H1 (cell line): ENCODE data around the gene ATAD3B. TPM values are rescaled to one million over a fixed set of nuclear protein-coding genes. Genes with fewer than 3 reads are reported as not detected.

Source experiments
- CTCF ChIA-PET: fragments of 300-600 bp; sonication (Branson Sonifier 250); formaldehyde crosslinking; loops from one replicate; lab custom pipeline; 2021; ENCODE audit not compliant: partially characterized antibody; lab: Charles Lee
- POLR2A ChIA-PET: fragments of 300-600 bp; sonication (Branson Sonifier 250); formaldehyde crosslinking; loops from one replicate; lab custom pipeline; 2021; ENCODE audit warnings: inconsistent platforms; ENCODE audit not compliant: partially characterized antibody; lab: Charles Lee
- DNase-seq, 2 experiments: peaks; one replicate each; pipeline versions ENCODE4 v3.0.0 to v3.0.0-alpha.2; 2010 to 2022; ENCODE audit warnings: low spot score in 2 of 2, low read depth in 1 of 2, mixed read lengths in 1 of 2
- FAIRE-seq: peaks from 2 replicates; lab custom pipeline; 2011; peaks lifted over from hg19 to GRCh38; lab: Jason Lieb, UNC
- H2AFZ ChIP-seq: 2 replicates; pipeline ENCODE4 v1.8.1; 2012; ENCODE audit warnings: low read length, inconsistent platforms
- H2AK5ac ChIP-seq: 2 replicates; pipeline ENCODE4 v1.6.1; 2013; ENCODE audit warnings: low read depth, low read length
- H2BK120ac ChIP-seq: replicated peaks from 2 replicates; pipeline ENCODE3; 2013; ENCODE audit warnings: low read depth, low read length, inconsistent platforms
- H2BK12ac ChIP-seq: 2 replicates; pipeline ENCODE4 v1.6.1; 2013; ENCODE audit warnings: low read depth, low read length
- H2BK15ac ChIP-seq: 2 replicates; pipeline ENCODE4 v1.6.1; 2013; ENCODE audit warnings: low read length
- H2BK20ac ChIP-seq: 2 replicates; pipeline ENCODE4 v1.6.1; 2013; ENCODE audit warnings: low read length
- H2BK5ac ChIP-seq: 2 replicates; pipeline ENCODE4 v1.6.1; 2013; ENCODE audit warnings: low read depth, low read length
- H3K14ac ChIP-seq: 2 replicates; pipeline ENCODE4 v1.6.1; 2013; ENCODE audit warnings: inconsistent platforms; ENCODE audit not compliant: insufficient read length
- H3K18ac ChIP-seq: 2 replicates; pipeline ENCODE4 v1.6.1; 2013; ENCODE audit warnings: low read length; ENCODE audit errors: extremely low read depth
- H3K23ac ChIP-seq: 2 replicates; pipeline ENCODE4 v1.6.1; 2013; ENCODE audit warnings: inconsistent platforms; ENCODE audit not compliant: insufficient read length
- H3K23me2 ChIP-seq: 2 replicates; pipeline ENCODE4 v1.6.1; 2013; ENCODE audit warnings: low read depth, low read length
- H3K27ac ChIP-seq: 2 replicates; pipeline ENCODE4 v1.6.1; 2011; ENCODE audit warnings: low read depth, low read length, inconsistent platforms
- H3K27me3 ChIP-seq, 4 experiments: replicated peaks in 1 of 4; 1 replicate in 1 of 4; 2 replicates in 3 of 4; pipeline versions ENCODE4 v1.6.1 to v1.8.1; 2011 to 2013; ENCODE audit warnings: low read length in 3 of 4, mild to moderate bottlenecking in 3 of 4, inconsistent platforms in 2 of 4, mixed read lengths in 2 of 4, moderate library complexity in 1 of 4; ENCODE audit not compliant: control insufficient read depth in 3 of 4, insufficient read depth in 3 of 4; ENCODE audit errors: extremely low read depth in 1 of 4
- H3K36me3 ChIP-seq, 4 experiments: 2 replicates each; pipeline versions ENCODE4 v1.6.1 to v1.8.1; 2011 to 2013; ENCODE audit warnings: mild to moderate bottlenecking in 4 of 4, low read length in 3 of 4, moderate library complexity in 2 of 4, control low read depth in 1 of 4, inconsistent platforms in 1 of 4; ENCODE audit not compliant: insufficient read depth in 4 of 4, control insufficient read depth in 2 of 4
- H3K4ac ChIP-seq: replicated peaks from 2 replicates; pipeline ENCODE3; 2013; ENCODE audit warnings: low read length, low read depth, mixed read lengths, inconsistent platforms; ENCODE audit not compliant: insufficient read length
- H3K4me1 ChIP-seq, 4 experiments: replicated peaks in 1 of 4; 1 replicate in 1 of 4; 2 replicates in 3 of 4; pipeline versions ENCODE4 v1.6.1 to v1.8.1; 2011 to 2013; ENCODE audit warnings: low read length in 3 of 4, inconsistent platforms in 2 of 4, mixed read lengths in 1 of 4; ENCODE audit not compliant: insufficient read depth in 4 of 4, control insufficient read depth in 3 of 4
- H3K4me2 ChIP-seq, 2 experiments: 2 replicates each; pipeline versions ENCODE4 v1.6.1 to v1.8.1; 2011 to 2013; ENCODE audit warnings: low read depth in 2 of 2, low read length in 2 of 2, control low read depth in 1 of 2, inconsistent platforms in 1 of 2, mild to moderate bottlenecking in 1 of 2; ENCODE audit not compliant: insufficient read depth in 1 of 2
- H3K4me3 ChIP-seq, 4 experiments: fragments of 200-600, 300-600 bp in 1 of 4; sonication (generic), shearing (Covaris generic), sonication (Bioruptor Twin) in 1 of 4; 2 replicates each; pipeline versions ENCODE4 v1.5.1 to v1.8.1; 2011 to 2016; ENCODE audit warnings: low read length in 4 of 4, low read depth in 3 of 4, control low read depth in 2 of 4, inconsistent platforms in 2 of 4, mild to moderate bottlenecking in 2 of 4, mixed read lengths in 1 of 4, moderate library complexity in 1 of 4; ENCODE audit not compliant: insufficient read depth in 2 of 4; ENCODE audit errors: extremely low read depth in 1 of 4
- H3K56ac ChIP-seq: replicated peaks from 2 replicates; pipeline ENCODE3; 2013; ENCODE audit warnings: low read depth, mild to moderate bottlenecking, mixed read lengths, low read length, inconsistent platforms; ENCODE audit not compliant: insufficient read length
- H3K79me1 ChIP-seq: 2 replicates; pipeline ENCODE4 v1.6.1; 2013; ENCODE audit warnings: low read depth, low read length, control low read depth
- H3K79me2 ChIP-seq, 2 experiments: 2 replicates each; pipeline versions ENCODE4 v1.6.1 to v1.8.1; 2012 to 2013; ENCODE audit warnings: low read length in 2 of 2, mild to moderate bottlenecking in 2 of 2, inconsistent platforms in 1 of 2; ENCODE audit not compliant: insufficient read depth in 2 of 2, control insufficient read depth in 1 of 2
- H3K9ac ChIP-seq, 4 experiments: replicated peaks in 1 of 4; 1 replicate in 1 of 4; 2 replicates in 3 of 4; pipeline versions ENCODE4 v1.6.1 to v1.8.1; 2011 to 2013; ENCODE audit warnings: low read depth in 3 of 4, low read length in 3 of 4, control low read depth in 2 of 4, mild to moderate bottlenecking in 2 of 4, moderate library complexity in 2 of 4, inconsistent platforms in 1 of 4; ENCODE audit errors: extremely low read depth in 1 of 4
- H3K9me3 ChIP-seq, 2 experiments: 2 replicates each; pipeline versions ENCODE4 v1.6.1 to v1.8.1; 2012 to 2013; ENCODE audit warnings: mild to moderate bottlenecking in 2 of 2, moderate library complexity in 2 of 2, control low read depth in 1 of 2, inconsistent platforms in 1 of 2, low read depth in 1 of 2, low read length in 1 of 2, mixed read lengths in 1 of 2; ENCODE audit not compliant: insufficient read depth in 2 of 2
- H4K20me1 ChIP-seq, 2 experiments: replicated peaks in 1 of 2; 2 replicates each; pipeline versions ENCODE3 to v1.8.1; 2011 to 2013; ENCODE audit warnings: inconsistent platforms in 2 of 2, low read length in 2 of 2, mild to moderate bottlenecking in 1 of 2; ENCODE audit not compliant: insufficient read depth in 2 of 2, control insufficient read depth in 1 of 2
- H4K5ac ChIP-seq: 2 replicates; pipeline ENCODE4 v1.6.1; 2013; ENCODE audit warnings: low read length, low read depth, mixed read lengths, inconsistent platforms; ENCODE audit not compliant: insufficient read length
- H4K8ac ChIP-seq: 2 replicates; pipeline ENCODE4 v1.8.0; 2013; ENCODE audit warnings: mild to moderate bottlenecking, moderate library complexity, low read length, inconsistent platforms; ENCODE audit not compliant: insufficient read depth; ENCODE audit errors: extremely low read depth
- H4K91ac ChIP-seq: replicated peaks from 2 replicates; pipeline ENCODE3; 2013; ENCODE audit warnings: low read length, mixed read lengths, inconsistent platforms; ENCODE audit not compliant: insufficient read length
- TAF1 ChIP-seq: IDR thresholded peaks from 2 replicates; pipeline ENCODE4 v1.6.1; 2011; ENCODE audit warnings: mild to moderate bottlenecking, low read depth, low read length
- WGBS, 2 experiments: shearing (Covaris generic) in 1 of 2; methylation state at CpG; one replicate each; pipeline versions ENCODE4 v1.1.6 to v1.1.7; 2013 to 2015; ENCODE audit warnings: low lambda C conversion rate in 2 of 2, mixed read lengths in 2 of 2, inconsistent platforms in 1 of 2, low coverage in 1 of 2, missing lambda C conversion rate in 1 of 2; ENCODE audit not compliant: insufficient replicate concordance in 2 of 2, insufficient coverage in 1 of 2, insufficient read length in 1 of 2; ENCODE audit errors: extremely low coverage in 1 of 2, missing lambda C conversion rate in 1 of 2; 5-methylcytosine and 5-hydroxymethylcytosine counted together
- polyA plus RNA-seq, 7 experiments: library from polyadenylated mRNA; depleted of rRNA in 3 of 7; stranded (reverse) in 5 of 7; unstranded in 2 of 7; fragments of >200 nt in 5 of 7; fragments of 200-250 nt in 2 of 7; gene quantifications; 1 replicate in 5 of 7; 2 replicates in 1 of 7; 4 replicates in 1 of 7; pipeline versions ENCODE4 v1.2.1 to v1.2.3, GENCODE V29; 2011 to 2013; ENCODE audit warnings: missing spikeins in 2 of 7, mixed read lengths in 2 of 7
- total RNA-seq: library from RNA; stranded (reverse); fragmentation: NEBNext Ultra II Directional; extraction: Animal tissue kit (Norgen Biotek cat#: 25700); gene quantifications from 2 replicates; pipeline ENCODE4 v1.2.1, GENCODE V29; 2021

The ATAD3B gene
- total and polyA plus RNA-seq, 2 of the 8 experiments (the other 6 are each of a cell fraction or from before 2014, with no cell fraction given), result 31.3 to 63.0 TPM

DNA sequence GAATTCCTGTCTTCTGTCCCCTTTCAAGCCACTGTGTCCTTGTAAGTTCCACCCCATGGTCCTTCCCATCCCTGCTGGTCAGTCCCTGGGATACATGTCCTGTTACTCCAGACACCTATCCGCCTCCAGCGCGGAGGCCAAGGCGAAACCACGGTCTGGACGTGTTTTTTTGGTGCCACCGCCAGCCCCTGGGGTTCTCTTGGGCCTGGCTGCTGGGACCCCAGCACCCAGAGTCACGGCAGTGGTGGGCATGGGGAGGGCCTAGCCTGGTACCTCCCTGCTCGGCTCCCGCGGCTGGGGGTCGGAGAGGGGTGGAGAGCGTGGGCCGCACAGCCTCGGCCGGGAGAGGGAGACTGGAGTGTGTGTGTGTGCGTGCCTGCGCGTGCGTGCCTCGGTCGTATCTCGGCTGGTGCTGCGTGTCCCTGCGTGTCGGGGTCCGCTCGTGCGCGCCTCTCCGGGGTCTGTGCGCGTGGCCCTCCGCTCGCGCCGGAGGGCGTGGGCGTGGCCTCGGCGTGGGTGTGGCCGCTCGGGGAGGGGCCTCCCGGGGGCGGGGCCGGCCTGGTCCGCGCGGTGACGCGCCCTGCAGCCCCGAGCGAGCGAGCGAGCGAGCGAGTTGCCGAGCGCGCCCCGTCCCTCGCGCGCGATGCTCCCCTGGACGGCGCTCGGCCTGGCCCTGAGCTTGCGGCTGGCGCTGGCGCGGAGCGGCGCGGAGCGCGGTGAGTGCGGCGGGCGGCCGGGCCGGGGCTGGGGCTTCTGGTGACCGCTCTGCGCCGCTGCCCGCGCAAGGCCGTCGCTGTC, 36.3 kb upstream of the ATAD3B start, which contains the start of gene VWA1:
Gene VWA1 (plus strand): TSS at position 585 of the 798 bp plus-strand sequence. CDS start 59 bp downstream, at position 644.
- Histone ChIP-seq H2BK120ac (peak within 1 kb of the TSS; percentile 79), H4K91ac (peak within 1 kb of the TSS; percentile 99), H3K79me2 (peaks cover 0 to 8% of the 10 kb centered on the region in 2 experiments; a peak in 1 of 4 replicates), H3K27me3 (peaks cover 0 to 3% (median 0%) of the 10 kb centered on the region in 4 experiments; a peak in 2 of 7 replicates), H4K5ac (peak within 1 kb of the TSS; percentile 64), H2BK12ac (peak within 1 kb of the TSS; percentile 69), H3K56ac (peak within 1 kb of the TSS; percentile 71), H3K36me3 (peaks cover 0 to 7% (median 0%) of the 10 kb centered on the region in 4 experiments; a peak in 1 of 8 replicates), H2BK5ac (peak within 1 kb of the TSS; percentile 95; the same call in 1 of the 2 replicates), H3K4me2 (peak within 1 kb of the TSS; percentile 54 to 94), H3K9ac (peak within 1 kb of the TSS in 1 of 4 experiments; percentile 38; a peak in 3 of 7 replicates), H3K79me1 (no peaks in the 10 kb centered on the region), H2AK5ac (0 out of 2 replicates have a peak within 1 kb of the TSS, but pooled peaks have one; percentile 88), H3K4me3 (peak within 1 kb of the TSS; percentile 46 to 72 (median 70)), H3K18ac (peak within 1 kb of the TSS; percentile 86), H3K4me1 (peaks cover 0 to 54% (median 41%) of the 10 kb centered on the region in 4 experiments; a peak in 6 of 7 replicates), H2BK15ac (peak within 1 kb of the TSS; percentile 73; the same call in 1 of the 2 replicates), H2BK20ac (peak within 1 kb of the TSS; percentile 97; the same call in 1 of the 2 replicates), H4K20me1 (peaks cover 4 to 7% of the 10 kb centered on the region in 2 experiments), H3K4ac (peak within 1 kb of the TSS; percentile 69), H3K27ac (peak within 1 kb of the TSS; percentile 17; the same call in 1 of the 2 replicates), H3K23me2 (peaks cover 18% of the 10 kb centered on the region; the same call in 1 of the 2 replicates), H3K9me3 (no peaks in the 10 kb centered on the region), H3K14ac (no peak within 1 kb of the TSS), H3K23ac (no peak within 1 kb of the TSS), H4K8ac (peak within 1 kb of the TSS; percentile 86), H2AFZ (no peak within 1 kb of the TSS)
- WGBS, 2 experiments, result 11% methylated on average over 44 of the region's 89 CpGs; no CpG with 5 or more reads in 1 of the 2 experiments
- DNase-seq (peak in 1 of 2 experiments; percentile 86), FAIRE-seq (no peak)
- POLR2A ChIA-PET, result interaction anchor here (0.6 to 22.9 kb wide), 8 partner anchors 13 to 104 kb away, joined by 3 to 515 read pairs (median 6); partner anchors contain the start of genes ANKRD65, CCNL2 and MRPL20
- CTCF ChIA-PET, result interaction anchor here (0.9 to 2.1 kb wide), 4 partner anchors 17 to 33 kb away, joined by 3 to 6 read pairs (median 4); no protein-coding TSS in a partner anchor
- TF ChIP-seq TAF1, result peak; percentile 46; the same call in 1 of the 2 replicates
